Kidney epithelial cell (primary cell): ENCODE results near the gene CHMP4A. TPM values are rescaled to one million over a fixed set of nuclear protein-coding genes. Genes with fewer than 3 reads are reported as not detected.
A peak's percentile ranks its signal among the peaks of the same experiment; 100 is the strongest.
"Not testable (repeated sequence)": the region's sequence is repeated elsewhere in the genome, so short reads cannot be mapped to it uniquely, and the experiment has no call there.

Experiments used
- DNase-seq: peaks from one replicate; pipeline ENCODE4 v3.0.0-alpha.2; 2010; ENCODE audit warnings: low read depth
- H3K27me3 ChIP-seq: 2 replicates; pipeline ENCODE4 v1.6.0; 2011; ENCODE audit warnings: low read length; ENCODE audit not compliant: control insufficient read depth, insufficient read depth
- H3K36me3 ChIP-seq: 2 replicates; pipeline ENCODE4 v1.5.1; 2011; ENCODE audit warnings: low read length; ENCODE audit not compliant: control insufficient read depth, insufficient read depth
- H3K4me3 ChIP-seq: 2 replicates; pipeline ENCODE4 v1.5.1; 2011; ENCODE audit warnings: low read depth, mild to moderate bottlenecking, control low read depth, low read length
- total RNA-seq: library from RNA; depleted of rRNA; stranded (reverse); fragments of >200 nt; gene quantifications from 2 replicates; pipeline ENCODE4 v1.2.3, GENCODE V29; 2015
- TF ChIP-seq, protein P1 (sequence below): IDR thresholded peaks from 2 replicates; pipeline ENCODE4 v1.5.1; 2011; ENCODE audit warnings: mild to moderate bottlenecking, moderate library complexity, low read length, control low read depth, inconsistent platforms; ENCODE audit not compliant: insufficient read depth, poor library complexity, severe bottlenecking

Gene CHMP4A
- total RNA-seq, 1 donor from 2014 or later = 112 TPM

GRCh38 chr14:24250354-24250753 is 37.1 kb upstream of the CHMP4A start:
- no peaks in the 10 kb centered on the region for H3K36me3 ChIP-seq
- no peak for DNase-seq
- H3K4me3 ChIP-seq = no peak overlapping the region
- TF ChIP-seq, protein P1, sequence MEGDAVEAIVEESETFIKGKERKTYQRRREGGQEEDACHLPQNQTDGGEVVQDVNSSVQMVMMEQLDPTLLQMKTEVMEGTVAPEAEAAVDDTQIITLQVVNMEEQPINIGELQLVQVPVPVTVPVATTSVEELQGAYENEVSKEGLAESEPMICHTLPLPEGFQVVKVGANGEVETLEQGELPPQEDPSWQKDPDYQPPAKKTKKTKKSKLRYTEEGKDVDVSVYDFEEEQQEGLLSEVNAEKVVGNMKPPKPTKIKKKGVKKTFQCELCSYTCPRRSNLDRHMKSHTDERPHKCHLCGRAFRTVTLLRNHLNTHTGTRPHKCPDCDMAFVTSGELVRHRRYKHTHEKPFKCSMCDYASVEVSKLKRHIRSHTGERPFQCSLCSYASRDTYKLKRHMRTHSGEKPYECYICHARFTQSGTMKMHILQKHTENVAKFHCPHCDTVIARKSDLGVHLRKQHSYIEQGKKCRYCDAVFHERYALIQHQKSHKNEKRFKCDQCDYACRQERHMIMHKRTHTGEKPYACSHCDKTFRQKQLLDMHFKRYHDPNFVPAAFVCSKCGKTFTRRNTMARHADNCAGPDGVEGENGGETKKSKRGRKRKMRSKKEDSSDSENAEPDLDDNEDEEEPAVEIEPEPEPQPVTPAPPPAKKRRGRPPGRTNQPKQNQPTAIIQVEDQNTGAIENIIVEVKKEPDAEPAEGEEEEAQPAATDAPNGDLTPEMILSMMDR = no peak
- H3K27me3 ChIP-seq = no peaks in the 10 kb centered on the region

DNA sequence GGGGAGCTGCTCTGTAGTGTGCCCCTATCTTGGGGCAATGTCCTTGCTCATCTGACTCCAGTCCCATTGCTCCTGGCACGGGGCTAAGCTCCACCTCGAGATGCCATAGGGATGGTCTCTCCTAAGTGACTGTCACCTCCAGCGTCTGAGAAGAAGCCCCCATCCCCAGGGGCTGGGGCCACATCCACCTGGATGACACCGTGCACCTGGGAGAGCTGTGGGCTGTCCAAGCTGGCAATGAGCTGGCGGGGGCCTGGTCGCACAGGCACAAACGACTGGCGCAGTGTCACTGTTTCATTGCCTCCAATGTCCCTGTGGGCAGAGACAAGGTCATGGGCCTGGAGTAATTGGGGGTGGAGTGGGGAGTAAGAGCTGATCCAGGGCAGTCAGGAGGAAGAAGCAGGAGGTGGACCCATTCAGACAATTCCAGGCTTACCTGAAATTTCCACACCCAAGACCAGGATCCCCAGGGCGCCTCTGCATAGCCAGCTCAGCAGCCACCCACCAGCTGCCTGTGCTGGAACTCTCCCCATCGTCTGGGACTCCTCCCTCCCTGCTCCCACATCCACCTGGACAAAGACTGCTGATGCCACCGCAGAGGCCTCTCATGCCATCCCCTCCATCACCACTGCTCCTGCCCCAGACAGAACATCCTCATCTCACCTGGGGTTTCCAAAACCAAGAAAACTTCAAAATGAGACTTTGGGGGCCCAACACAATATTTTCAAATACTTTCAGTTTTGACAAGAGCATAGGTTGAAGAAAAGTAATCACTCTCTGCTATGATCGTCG is 36.1 kb upstream of the CHMP4A start:
- Histone ChIP-seq H3K36me3 (no peaks in the 10 kb centered on the region), H3K27me3 (no peaks in the 10 kb centered on the region), H3K4me3 (no peak overlapping the region)
- TF ChIP-seq, protein P1 = no peak
- DNase-seq = no peak

GRCh38 chr14:24247422-24247821 is 34.1 kb upstream of the CHMP4A start:
- Histone ChIP-seq H3K27me3 (no peaks in the 10 kb centered on the region), H3K36me3 (no peaks in the 10 kb centered on the region), H3K4me3 (no peak overlapping the region)
- no peak for DNase-seq
- TF ChIP-seq, protein P1 = no peak

- TF ChIP-seq, protein P1 = no peak
- DNase-seq = no peak
Measured at GRCh38 chr14:24246765-24247212, 33.5 kb upstream of the CHMP4A start.

DNA sequence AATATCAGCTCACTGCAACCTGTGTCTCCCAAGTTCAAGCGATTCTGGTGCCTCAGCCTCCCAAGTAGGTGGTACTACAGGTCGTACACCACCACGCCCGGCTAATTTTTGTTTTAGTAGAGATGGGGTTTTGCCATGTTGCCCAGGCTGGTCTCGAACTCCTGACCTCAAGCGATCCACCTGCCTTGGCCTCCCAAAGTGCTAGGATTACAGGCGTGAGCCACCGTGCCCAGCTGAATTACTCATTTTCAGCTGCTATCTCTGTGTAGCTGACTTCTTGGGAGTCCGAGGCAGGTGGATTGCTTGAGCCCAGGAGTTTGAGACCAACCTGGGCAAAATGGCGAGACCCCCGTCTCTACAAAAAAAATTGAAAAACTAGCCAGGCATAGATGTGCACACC is 32.1 kb upstream of the CHMP4A start:
- H3K4me3 ChIP-seq, DNase-seq, H3K27me3 ChIP-seq, H3K36me3 ChIP-seq: not testable (repeated sequence)

More at GRCh38 chr14:24246765-24247212, 33.5 kb upstream of the CHMP4A start:
- Histone ChIP-seq H3K4me3 (no peak overlapping the region), H3K36me3 (no peaks in the 10 kb centered on the region), H3K27me3 (no peaks in the 10 kb centered on the region)

GRCh38 chr14:24243336-24243836 is 30.1 kb upstream of the CHMP4A start:
- Histone ChIP-seq H3K4me3 (peak overlapping the region; percentile 80), H3K27me3 (no peaks in the 10 kb centered on the region), H3K36me3 (peaks cover 12% of the 10 kb centered on the region)
- DNase-seq = no peak
- TF ChIP-seq, protein P1 = no peak
